Keratinocyte (primary cell): ENCODE data around the gene GLUD1.
"Not testable (repeated sequence)": the region's sequence is repeated elsewhere in the genome, so short reads cannot be mapped to it uniquely, and the experiment has no call there.

Source experiments
- CTCF ChIP-seq, 3 experiments: IDR thresholded peaks in 1 of 3; conservative IDR thresholded peaks in 1 of 3; optimal IDR thresholded peaks in 1 of 3; 2 replicates in 2 of 3; 3 replicates in 1 of 3; pipeline versions ENCODE3 to v1.5.1; 2011; ENCODE audit warnings: low read length in 3 of 3, mild to moderate bottlenecking in 3 of 3, moderate library complexity in 2 of 3, control low read depth in 1 of 3, inconsistent platforms in 1 of 3; ENCODE audit not compliant: insufficient read depth in 2 of 3; ENCODE audit errors: extremely low read depth in 1 of 3
- EZH2 ChIP-seq: IDR thresholded peaks from one replicate; pipeline ENCODE4 v1.6.1; 2012; ENCODE audit warnings: inconsistent platforms, mild to moderate bottlenecking, low read length, moderate library complexity

- not testable (repeated sequence) for TF ChIP-seq CTCF (optimal IDR thresholded peaks at IDR 0.05 in 1 of 3, IDR thresholded peaks at IDR 0.05 in 1 of 3, conservative IDR thresholded peaks at IDR 0.05 in 1 of 3; ENCODE audit: extremely low read depth in 1 of 3, insufficient read depth in 2 of 3, low read length in 3 of 3); EZH2
These were observed 28.7 kb upstream of the GLUD1 start for GRCh38 chr10:87123351-87123750.
